A673 (cell line): ENCODE measurements around the gene FAM171A2.

ENCODE experiments used
- EZH2 ChIP-seq: fragments of 200-600 bp; sonication (generic); IDR thresholded peaks from 2 replicates; pipeline ENCODE4 v1.6.1; 2017; ENCODE audit warnings: borderline replicate concordance, low read depth, mild to moderate bottlenecking, mixed read lengths, antibody characterized with exemption, low read length; ENCODE audit not compliant: poor library complexity, severe bottlenecking
- TF ChIP-seq, protein P1 (sequence below): fragments of 300-800, 200-600 bp; sonication (generic); conservative IDR thresholded peaks from 2 replicates; pipeline ENCODE4 v1.5.1; 2017; ENCODE audit warnings: low read depth, mild to moderate bottlenecking, antibody characterized with exemption, low read length, moderate library complexity, mixed read lengths

DNA sequence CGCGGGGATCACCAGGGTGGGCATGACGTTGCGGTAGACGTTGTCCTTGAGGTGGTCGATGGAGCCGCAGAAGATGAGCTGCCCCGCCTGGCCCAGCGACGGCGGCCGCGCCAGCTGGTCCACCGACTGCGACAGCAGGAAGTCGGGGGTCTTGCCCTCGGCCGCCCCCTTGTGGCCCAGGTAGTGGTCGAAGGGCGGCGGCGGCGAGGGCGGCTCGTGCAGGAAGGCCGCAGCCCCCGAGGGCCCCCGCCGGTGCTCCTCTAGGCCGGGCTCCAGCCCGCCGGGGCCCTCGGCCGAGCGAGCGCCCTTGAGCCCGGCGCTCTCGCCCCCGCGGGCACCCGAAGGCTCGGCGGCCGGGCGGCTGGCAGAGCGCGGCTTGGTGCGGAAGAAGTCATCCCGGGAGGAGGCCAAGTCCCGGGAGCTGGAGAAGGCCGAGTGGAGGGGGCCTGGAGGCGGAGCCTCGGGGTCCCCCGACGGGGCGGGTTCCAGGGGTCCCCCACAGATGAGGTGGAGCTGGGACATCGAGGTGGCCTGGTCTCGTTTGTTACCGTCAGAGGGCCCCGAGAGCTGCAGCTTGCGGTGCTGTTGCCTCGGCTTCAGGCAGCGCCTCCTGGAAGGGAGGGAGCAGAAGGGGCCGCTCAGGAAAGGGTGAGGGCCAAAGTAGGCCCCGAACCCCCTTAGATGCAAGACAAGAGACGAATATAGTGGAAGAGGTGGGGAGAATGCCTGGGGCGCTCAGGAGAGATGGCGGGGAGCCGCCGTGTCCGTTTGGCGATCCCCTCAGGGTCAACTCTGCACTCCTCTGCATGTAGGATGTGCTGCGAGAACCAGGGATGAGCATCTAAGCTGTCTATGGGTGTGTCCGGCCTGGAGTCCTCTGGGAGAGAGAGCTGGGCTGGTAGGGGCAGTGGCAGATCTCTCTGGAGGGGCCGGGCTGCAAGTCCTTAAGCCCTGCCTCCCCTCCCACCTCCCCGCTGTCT, 8.8 kb downstream of the FAM171A2 start:
- TF ChIP-seq, protein P1, sequence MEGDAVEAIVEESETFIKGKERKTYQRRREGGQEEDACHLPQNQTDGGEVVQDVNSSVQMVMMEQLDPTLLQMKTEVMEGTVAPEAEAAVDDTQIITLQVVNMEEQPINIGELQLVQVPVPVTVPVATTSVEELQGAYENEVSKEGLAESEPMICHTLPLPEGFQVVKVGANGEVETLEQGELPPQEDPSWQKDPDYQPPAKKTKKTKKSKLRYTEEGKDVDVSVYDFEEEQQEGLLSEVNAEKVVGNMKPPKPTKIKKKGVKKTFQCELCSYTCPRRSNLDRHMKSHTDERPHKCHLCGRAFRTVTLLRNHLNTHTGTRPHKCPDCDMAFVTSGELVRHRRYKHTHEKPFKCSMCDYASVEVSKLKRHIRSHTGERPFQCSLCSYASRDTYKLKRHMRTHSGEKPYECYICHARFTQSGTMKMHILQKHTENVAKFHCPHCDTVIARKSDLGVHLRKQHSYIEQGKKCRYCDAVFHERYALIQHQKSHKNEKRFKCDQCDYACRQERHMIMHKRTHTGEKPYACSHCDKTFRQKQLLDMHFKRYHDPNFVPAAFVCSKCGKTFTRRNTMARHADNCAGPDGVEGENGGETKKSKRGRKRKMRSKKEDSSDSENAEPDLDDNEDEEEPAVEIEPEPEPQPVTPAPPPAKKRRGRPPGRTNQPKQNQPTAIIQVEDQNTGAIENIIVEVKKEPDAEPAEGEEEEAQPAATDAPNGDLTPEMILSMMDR, result no peak
- no peak for TF ChIP-seq EZH2
